ENCODE data around the gene DNAJC13. TPM values are rescaled to one million over a fixed set of nuclear protein-coding genes. Genes with fewer than 3 reads are reported as not detected.

The DNAJC13 gene
- total RNA-seq, 2 donors from 2014 or later: 25.0 to 46.2 TPM

- 17% methylated on average over 2 of the region's 2 CpGs for WGBS
- H3K4me3 ChIP-seq: no peak overlapping the region
Observed at GRCh38 chr3:132378846-132379245, 38.5 kb upstream of the DNAJC13 start.

GRCh38 chr3:132380920-132381319 is 36.4 kb upstream of the DNAJC13 start:
- H3K9me3 ChIP-seq: no peaks in the 10 kb centered on the region
- 83% methylated on average over 1 of the region's 1 CpG for WGBS
- intact Hi-C loops (cut with DNase I): no loop called here
- H3K36me3 ChIP-seq: no peaks in the 10 kb centered on the region
- DNase-seq (ENCODE audit: low spot score): no peak
- H3K4me1 ChIP-seq (replicated peaks): no peaks in the 10 kb centered on the region
- no peak overlapping the region for H3K27ac ChIP-seq
- TF ChIP-seq CTCF (IDR thresholded peaks at IDR 0.05) (no peak), POLR2A (IDR thresholded peaks at IDR 0.05) (no peak), POLR2AphosphoS5 (IDR thresholded peaks at IDR 0.05) (no peak)
- no peak overlapping the region for H3K4me3 ChIP-seq
- no peaks in the 10 kb centered on the region for H3K27me3 ChIP-seq (replicated peaks; ENCODE audit: insufficient read depth)

More at GRCh38 chr3:132378846-132379245, 38.5 kb upstream of the DNAJC13 start:
- Histone ChIP-seq H3K27ac (no peak overlapping the region), H3K36me3 (no peaks in the 10 kb centered on the region), H3K4me1 (replicated peaks) (no peaks in the 10 kb centered on the region), H3K9me3 (no peaks in the 10 kb centered on the region), H3K27me3 (replicated peaks; ENCODE audit: insufficient read depth) (no peaks in the 10 kb centered on the region)
- DNase-seq (ENCODE audit: low spot score): no peak
- TF ChIP-seq POLR2A (IDR thresholded peaks at IDR 0.05): no peak
- TF ChIP-seq POLR2AphosphoS5 (IDR thresholded peaks at IDR 0.05): no peak
- TF ChIP-seq CTCF (IDR thresholded peaks at IDR 0.05): no peak
- intact Hi-C loops (cut with DNase I): no loop called here

GRCh38 chr3:132381348-132381944 is 35.9 kb upstream of the DNAJC13 start:
- Histone ChIP-seq H3K27me3 (replicated peaks; ENCODE audit: insufficient read depth) (no peaks in the 10 kb centered on the region), H3K4me1 (replicated peaks) (no peaks in the 10 kb centered on the region), H3K9me3 (no peaks in the 10 kb centered on the region), H3K36me3 (no peaks in the 10 kb centered on the region), H3K4me3 (no peak overlapping the region), H3K27ac (no peak overlapping the region)
- TF ChIP-seq CTCF (IDR thresholded peaks at IDR 0.05): no peak
- no peak for TF ChIP-seq POLR2A (IDR thresholded peaks at IDR 0.05)
- intact Hi-C loops (cut with DNase I): no loop called here
- whole genome bisulfite sequencing: 91% methylated on average over 7 of the region's 14 CpGs
- no peak for DNase-seq (ENCODE audit: low spot score)

GRCh38 chr3:132382267-132382666 is 35.0 kb upstream of the DNAJC13 start:
- H3K4me1 ChIP-seq (replicated peaks): no peaks in the 10 kb centered on the region
- no peaks in the 10 kb centered on the region for H3K36me3 ChIP-seq
- intact Hi-C loops (cut with DNase I): no loop called here
- H3K9me3 ChIP-seq: no peaks in the 10 kb centered on the region
- no peaks in the 10 kb centered on the region for H3K27me3 ChIP-seq (replicated peaks; ENCODE audit: insufficient read depth)
- no peak overlapping the region for H3K4me3 ChIP-seq
- DNase-seq (ENCODE audit: low spot score): no peak
- no peak overlapping the region for H3K27ac ChIP-seq
- WGBS: 52% methylated on average over 4 of the region's 4 CpGs
- no peak for TF ChIP-seq CTCF (IDR thresholded peaks at IDR 0.05)
- no peak for TF ChIP-seq POLR2AphosphoS5 (IDR thresholded peaks at IDR 0.05)
- no peak for TF ChIP-seq POLR2A (IDR thresholded peaks at IDR 0.05)

GRCh38 chr3:132382688-132383194 is 34.6 kb upstream of the DNAJC13 start:
- intact Hi-C loops (cut with DNase I): no loop called here
- Histone ChIP-seq H3K9me3 (no peaks in the 10 kb centered on the region), H3K27me3 (replicated peaks; ENCODE audit: insufficient read depth) (no peaks in the 10 kb centered on the region), H3K36me3 (no peaks in the 10 kb centered on the region), H3K4me1 (replicated peaks) (no peaks in the 10 kb centered on the region), H3K4me3 (no peak overlapping the region), H3K27ac (no peak overlapping the region)
- TF ChIP-seq CTCF (IDR thresholded peaks at IDR 0.05): no peak
- TF ChIP-seq POLR2A (IDR thresholded peaks at IDR 0.05): no peak
- TF ChIP-seq POLR2AphosphoS5 (IDR thresholded peaks at IDR 0.05): no peak
- no peak for DNase-seq (ENCODE audit: low spot score)

All from prostate gland (tissue), 2 donors.